Measurements from ENCODE around the gene OR1D5.

The OR1D5 gene

DNA sequence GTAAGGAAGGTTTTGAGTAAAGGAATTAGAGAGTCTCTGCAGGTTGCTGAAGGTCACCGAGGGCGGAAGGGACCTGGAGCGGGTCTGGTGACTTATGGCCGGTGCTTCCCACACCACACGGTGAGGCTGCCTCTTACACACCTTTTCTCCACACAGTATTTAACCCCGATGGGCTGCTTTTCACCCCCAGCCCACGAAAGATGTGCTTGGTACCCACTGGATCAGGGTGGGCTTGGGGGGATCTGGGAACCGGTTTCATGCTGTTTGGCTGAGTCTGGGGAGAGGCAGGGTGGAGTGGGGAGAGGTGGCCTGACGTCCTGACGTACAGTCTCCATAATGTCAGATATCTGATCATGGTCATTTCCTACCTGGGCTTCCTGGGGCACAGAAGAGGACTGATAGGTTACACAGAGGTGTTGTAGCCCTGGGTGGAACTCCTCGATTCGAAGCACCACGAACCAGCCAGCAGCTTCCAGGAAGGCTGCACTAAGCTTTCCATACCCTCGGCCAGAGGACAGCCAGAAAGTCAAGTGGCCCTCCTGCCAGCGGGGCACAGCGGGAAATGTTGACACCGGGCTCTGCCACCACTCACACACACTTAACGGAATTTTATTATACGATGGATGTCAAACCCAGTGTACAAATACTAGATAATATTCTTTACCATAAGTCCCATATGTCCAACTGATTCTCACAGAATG, 34.0 kb downstream of the OR1D5 start:
- TF ChIP-seq ZFX (IDR thresholded peaks at IDR 0.05): no peak
- TF ChIP-seq, protein P1, sequence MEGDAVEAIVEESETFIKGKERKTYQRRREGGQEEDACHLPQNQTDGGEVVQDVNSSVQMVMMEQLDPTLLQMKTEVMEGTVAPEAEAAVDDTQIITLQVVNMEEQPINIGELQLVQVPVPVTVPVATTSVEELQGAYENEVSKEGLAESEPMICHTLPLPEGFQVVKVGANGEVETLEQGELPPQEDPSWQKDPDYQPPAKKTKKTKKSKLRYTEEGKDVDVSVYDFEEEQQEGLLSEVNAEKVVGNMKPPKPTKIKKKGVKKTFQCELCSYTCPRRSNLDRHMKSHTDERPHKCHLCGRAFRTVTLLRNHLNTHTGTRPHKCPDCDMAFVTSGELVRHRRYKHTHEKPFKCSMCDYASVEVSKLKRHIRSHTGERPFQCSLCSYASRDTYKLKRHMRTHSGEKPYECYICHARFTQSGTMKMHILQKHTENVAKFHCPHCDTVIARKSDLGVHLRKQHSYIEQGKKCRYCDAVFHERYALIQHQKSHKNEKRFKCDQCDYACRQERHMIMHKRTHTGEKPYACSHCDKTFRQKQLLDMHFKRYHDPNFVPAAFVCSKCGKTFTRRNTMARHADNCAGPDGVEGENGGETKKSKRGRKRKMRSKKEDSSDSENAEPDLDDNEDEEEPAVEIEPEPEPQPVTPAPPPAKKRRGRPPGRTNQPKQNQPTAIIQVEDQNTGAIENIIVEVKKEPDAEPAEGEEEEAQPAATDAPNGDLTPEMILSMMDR (conservative IDR thresholded peaks at IDR 0.05): no peak
- no peak overlapping the region for H3K27ac ChIP-seq

DNA sequence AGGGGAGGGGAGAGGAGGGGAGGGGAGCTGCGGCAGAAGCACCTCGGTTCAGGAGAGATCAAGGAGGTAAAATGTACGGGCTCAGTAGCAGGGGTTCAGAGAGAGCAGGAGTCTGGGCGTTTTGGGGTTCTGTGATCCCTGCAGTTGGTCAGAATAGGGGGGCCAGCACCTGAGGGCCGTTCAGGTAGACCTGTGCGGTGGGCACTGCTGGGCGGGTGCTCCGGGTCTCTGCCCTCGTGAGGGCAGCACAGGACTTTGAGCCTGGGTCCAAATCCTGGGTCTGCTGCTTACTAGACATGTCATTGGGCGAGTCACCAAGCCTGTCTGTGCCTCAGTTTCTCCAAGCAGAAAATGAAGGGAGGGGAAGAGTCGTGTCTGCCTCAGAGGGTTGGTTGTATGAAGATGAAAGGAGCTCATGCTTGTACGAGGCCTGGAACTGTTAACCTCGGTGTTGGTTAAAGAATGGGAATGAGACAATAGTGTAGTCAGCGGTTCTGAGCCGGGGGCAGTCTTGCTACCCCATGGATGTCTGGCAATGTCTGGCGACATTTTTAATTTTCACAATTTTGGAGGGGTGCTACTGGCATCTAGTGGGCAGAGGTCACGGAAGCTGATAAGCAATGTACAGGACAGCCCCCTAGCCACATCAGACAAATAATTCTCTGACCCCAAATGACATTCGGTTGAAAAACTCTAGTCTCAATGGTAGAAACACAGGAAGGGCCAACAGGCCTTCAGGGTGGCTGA, 35.4 kb downstream of the OR1D5 start:
- no peak for TF ChIP-seq ZFX (IDR thresholded peaks at IDR 0.05)
- TF ChIP-seq, protein P1 (conservative IDR thresholded peaks at IDR 0.05): no peak
- H3K27ac ChIP-seq: no peak overlapping the region

DNA sequence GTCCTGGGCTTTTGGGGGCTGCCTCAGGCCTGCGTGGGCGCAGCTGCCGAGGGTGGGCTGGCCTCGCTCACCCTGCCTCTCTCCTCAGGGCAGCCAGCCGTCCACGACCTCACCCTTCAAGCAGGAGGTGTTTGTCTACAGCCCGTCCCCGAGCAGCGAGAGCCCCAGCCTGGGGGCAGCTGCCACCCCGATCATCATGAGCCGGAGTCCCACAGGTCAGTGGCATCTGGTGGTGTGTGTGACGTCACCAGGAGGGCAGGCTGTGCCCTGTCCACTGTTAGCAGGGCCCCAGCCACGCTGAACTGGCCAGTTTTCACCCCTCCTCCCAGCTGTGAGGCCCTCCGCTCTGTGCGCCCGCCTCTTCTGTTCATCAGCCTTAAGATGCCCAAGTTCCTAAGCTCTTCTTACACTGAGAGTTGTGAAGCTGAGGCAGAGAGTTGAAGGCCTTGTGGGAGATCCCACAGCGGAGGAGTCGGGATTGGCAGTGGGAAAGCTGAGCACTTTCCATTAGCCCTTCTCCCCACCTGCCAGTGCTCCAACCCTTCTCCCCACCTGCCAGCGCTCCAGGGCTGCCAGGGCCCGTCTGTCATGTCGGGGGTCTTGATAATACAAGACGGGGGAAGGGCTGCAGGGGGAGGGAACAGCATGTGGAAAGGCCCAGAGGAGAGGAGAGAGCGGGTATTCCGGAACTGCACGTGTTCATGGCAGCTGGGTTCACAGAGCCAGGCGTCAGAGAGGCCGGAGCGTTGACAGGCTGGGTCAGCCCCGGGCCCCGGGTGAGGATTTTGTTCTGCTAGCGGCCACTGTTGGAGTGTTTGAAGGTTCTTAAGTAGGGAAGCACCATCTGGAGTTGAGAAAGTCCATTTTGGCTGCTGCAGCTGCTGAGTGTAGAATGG, 36.3 kb downstream of the OR1D5 start:
- H3K27ac ChIP-seq: no peak overlapping the region
- TF ChIP-seq ZFX (IDR thresholded peaks at IDR 0.05): no peak
- TF ChIP-seq, protein P1 (conservative IDR thresholded peaks at IDR 0.05): no peak

DNA sequence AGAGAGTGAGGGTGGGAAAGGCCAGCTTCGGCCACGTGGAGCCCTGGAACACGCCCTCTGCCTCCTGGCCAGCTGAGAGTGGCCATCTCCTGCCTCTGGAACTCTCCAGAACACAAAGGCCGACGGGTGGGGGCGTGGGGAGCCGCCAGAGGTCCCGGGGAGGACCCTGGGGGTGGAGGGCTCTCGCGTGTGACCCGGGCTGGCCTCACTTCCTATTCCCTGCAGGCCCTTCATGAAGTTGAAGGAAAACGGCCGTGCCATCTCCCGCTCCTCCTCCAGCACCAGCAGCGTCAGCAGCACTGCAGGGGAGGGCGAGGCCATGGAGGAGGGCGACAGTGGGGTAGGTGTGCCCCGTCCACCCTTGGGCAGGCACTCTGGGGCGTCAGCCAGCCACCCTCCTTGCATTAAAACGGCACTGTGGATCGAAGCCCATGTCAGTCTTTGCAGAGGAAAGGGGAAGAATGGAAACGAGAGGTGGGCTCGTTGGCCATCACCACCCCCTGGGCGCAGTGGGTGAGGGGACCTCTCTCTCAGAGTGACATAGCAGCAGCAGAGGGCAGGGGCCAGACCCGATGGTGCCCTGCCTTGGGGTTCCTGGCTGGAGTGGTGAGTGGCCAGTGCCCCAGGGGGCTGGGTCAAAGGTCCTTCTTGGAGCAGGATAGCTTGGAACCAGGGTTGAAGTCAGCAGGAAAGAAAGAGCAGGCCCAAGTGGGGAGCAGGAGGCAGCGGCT, 37.1 kb downstream of the OR1D5 start:
- no peak for TF ChIP-seq ZFX (IDR thresholded peaks at IDR 0.05)
- TF ChIP-seq, protein P1 (conservative IDR thresholded peaks at IDR 0.05): no peak

DNA sequence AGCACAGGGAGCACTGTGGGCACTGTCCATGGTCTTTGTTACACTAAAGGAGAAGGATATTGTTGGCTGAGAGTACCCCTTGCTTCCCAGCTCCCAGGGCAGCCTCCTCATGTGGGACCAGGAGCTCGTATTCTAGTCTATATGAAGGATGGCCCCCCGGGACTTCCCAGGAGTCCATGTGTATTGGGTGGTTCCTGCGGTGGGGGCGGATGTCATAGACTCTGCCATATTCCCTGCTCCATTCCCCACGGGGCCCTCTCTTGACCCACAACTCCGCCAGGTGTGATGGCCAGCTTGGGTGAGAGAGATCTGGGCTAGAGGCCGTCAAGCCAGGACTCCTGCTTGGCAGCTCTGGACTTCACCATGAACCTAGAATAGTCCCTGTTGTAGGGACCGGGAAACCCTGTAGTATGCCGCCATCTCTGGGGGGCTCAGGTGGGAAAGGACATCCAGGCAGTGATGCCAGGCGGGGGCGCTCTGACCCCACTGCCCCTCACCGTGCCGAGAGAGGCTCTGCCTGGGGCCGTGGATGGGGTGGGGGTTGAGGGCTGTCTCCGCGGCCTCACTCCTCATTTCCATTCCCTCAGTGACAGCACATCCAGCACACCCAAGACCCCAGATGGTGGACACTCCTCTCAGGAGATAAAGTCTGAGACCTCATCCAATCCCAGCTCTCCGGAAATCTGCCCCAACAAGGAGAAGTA, 37.8 kb downstream of the OR1D5 start:
- H3K27ac ChIP-seq: no peak overlapping the region
- TF ChIP-seq, protein P1 (conservative IDR thresholded peaks at IDR 0.05): no peak
- no peak for TF ChIP-seq ZFX (IDR thresholded peaks at IDR 0.05)

More for the DNA sequence above, 37.1 kb downstream of the OR1D5 start:
- no peak overlapping the region for H3K27ac ChIP-seq

DNA sequence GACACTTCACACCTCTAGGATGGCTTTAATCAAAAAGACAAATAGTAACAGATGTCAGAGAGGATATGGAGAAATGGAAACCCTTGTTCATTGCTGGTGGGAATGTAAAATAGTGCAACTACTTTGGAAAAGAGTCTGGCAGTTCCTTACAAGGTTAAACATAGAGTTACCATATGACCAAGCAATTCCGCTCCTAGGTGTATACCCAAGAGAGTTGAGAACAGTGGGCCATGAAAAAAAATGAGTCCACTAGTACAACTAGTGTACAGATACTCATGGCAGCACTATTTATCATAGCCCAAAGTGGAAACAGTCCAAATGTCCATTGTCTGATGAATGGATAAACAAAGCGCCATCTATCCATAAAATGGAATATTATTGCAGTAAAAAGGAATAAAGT, 39.1 kb downstream of the OR1D5 start:
- TF ChIP-seq, protein P1 (conservative IDR thresholded peaks at IDR 0.05): no peak
- no peak for TF ChIP-seq ZFX (IDR thresholded peaks at IDR 0.05)
- no peak overlapping the region for H3K27ac ChIP-seq

All from C4-2B (cell line).